WTC11 (cell line): ENCODE measurements around the gene HERC5. TPM values are rescaled to one million over a fixed set of nuclear protein-coding genes. Genes with fewer than 3 reads are reported as not detected.
"Not testable (repeated sequence)": the region's sequence is repeated elsewhere in the genome, so short reads cannot be mapped to it uniquely, and the experiment has no call there.

Experiments used
- ATAC-seq: fragments of 200-7000 bp; cut with Tn5 transposase; 2 replicates; pipeline ENCODE4 v1.10.0; 2021; ENCODE audit warnings: mild to moderate bottlenecking, moderate library complexity
- CTCF ChIA-PET: fragments of 300-600 bp; sonication (Branson Sonifier 250); formaldehyde crosslinking; loops from one replicate; lab custom pipeline; 2021; ENCODE audit warnings: antibody characterized with exemption; lab: Charles Lee
- POLR2A ChIA-PET: fragments of 350-600 bp; sonication (Branson Sonifier 250); formaldehyde crosslinking; loops from one replicate; lab custom pipeline; 2021; ENCODE audit warnings: antibody characterized with exemption; lab: Charles Lee
- DNase-seq: peaks from one replicate; pipeline ENCODE4 v3.0.0; 2021; ENCODE audit warnings: low spot score
- H3K27ac Mint-ChIP-seq: 2 replicates; pipeline ENCODE4 v1.8.0; 2021; ENCODE audit warnings: mixed read lengths
- H3K27me3 Mint-ChIP-seq: 2 replicates; pipeline ENCODE4 v1.8.0; 2021; ENCODE audit warnings: low read depth, mild to moderate bottlenecking, moderate library complexity, mixed read lengths
- H3K36me3 Mint-ChIP-seq: 2 replicates; pipeline ENCODE4 v1.8.0; 2021; ENCODE audit warnings: mixed read lengths
- H3K4me1 Mint-ChIP-seq: 2 replicates; pipeline ENCODE4 v1.8.0; 2022; ENCODE audit warnings: mixed read lengths
- H3K4me3 Mint-ChIP-seq: 2 replicates; pipeline ENCODE4 v1.8.0; 2021; ENCODE audit warnings: mild to moderate bottlenecking, moderate library complexity, mixed read lengths
- H3K9me3 Mint-ChIP-seq: 2 replicates; pipeline ENCODE4 v1.8.0; 2021; ENCODE audit warnings: mixed read lengths
- AFF4 ChIP-seq: sonication (generic); formaldehyde crosslinking; IDR thresholded peaks from 2 replicates; pipeline ENCODE4 v1.8.1; 2023; ENCODE audit warnings: mild to moderate bottlenecking, missing genetic modification reagents, borderline replicate concordance
- CREM ChIP-seq: sonication (generic); formaldehyde crosslinking; IDR thresholded peaks from 2 replicates; pipeline ENCODE4 v1.8.1; 2022; ENCODE audit warnings: mild to moderate bottlenecking, missing genetic modification reagents, moderate library complexity
- E2F5 ChIP-seq: sonication (generic); formaldehyde crosslinking; IDR thresholded peaks from 2 replicates; pipeline ENCODE4 v1.8.1; 2022; ENCODE audit warnings: mild to moderate bottlenecking, moderate library complexity, missing genetic modification reagents
- HMGA2 ChIP-seq: fragments of 250-450 bp; sonication (Bioruptor Pico); IDR thresholded peaks from 2 replicates; pipeline ENCODE4 v1.4.0; 2021; ENCODE audit warnings: mild to moderate bottlenecking, moderate library complexity
- IRF1 ChIP-seq: sonication (generic); formaldehyde crosslinking; IDR thresholded peaks from 2 replicates; pipeline ENCODE4 v1.8.0; 2023; ENCODE audit warnings: missing genetic modification reagents
- NFATC4 ChIP-seq: fragments of 250-450 bp; sonication (Bioruptor Pico); IDR thresholded peaks from 2 replicates; pipeline ENCODE4 v1.9.0; 2021; ENCODE audit warnings: mild to moderate bottlenecking
- PREB ChIP-seq: sonication (generic); formaldehyde crosslinking; IDR thresholded peaks from 2 replicates; pipeline ENCODE4 v1.8.1; 2022; ENCODE audit warnings: mild to moderate bottlenecking, missing genetic modification reagents, moderate library complexity, borderline replicate concordance
- TCF7 ChIP-seq: sonication (generic); formaldehyde crosslinking; IDR thresholded peaks from 2 replicates; pipeline ENCODE4 v1.8.0; 2022; ENCODE audit warnings: mild to moderate bottlenecking, low read depth, missing genetic modification reagents, moderate library complexity
- TEAD1 ChIP-seq: sonication (generic); formaldehyde crosslinking; IDR thresholded peaks from 2 replicates; pipeline ENCODE4 v1.8.0; 2022; ENCODE audit warnings: mild to moderate bottlenecking, missing genetic modification reagents
- USF2 ChIP-seq: sonication (generic); formaldehyde crosslinking; IDR thresholded peaks from 2 replicates; pipeline ENCODE4 v1.8.1; 2023; ENCODE audit warnings: mild to moderate bottlenecking, missing genetic modification reagents, moderate library complexity
- ZNF138 ChIP-seq: sonication (generic); formaldehyde crosslinking; conservative IDR thresholded peaks from 2 replicates; pipeline ENCODE4 v1.8.1; 2022; ENCODE audit warnings: mild to moderate bottlenecking, moderate library complexity, missing genetic modification reagents
- ZNF219 ChIP-seq: sonication (generic); formaldehyde crosslinking; IDR thresholded peaks from 2 replicates; pipeline ENCODE4 v1.8.0; 2023; ENCODE audit warnings: missing genetic modification reagents, mild to moderate bottlenecking, borderline replicate concordance
- ZNF317 ChIP-seq: sonication (generic); formaldehyde crosslinking; IDR thresholded peaks from 2 replicates; pipeline ENCODE4 v1.8.1; 2023; ENCODE audit warnings: low read depth, mild to moderate bottlenecking, moderate library complexity, missing genetic modification reagents, borderline replicate concordance
- ZNF396 ChIP-seq: fragments of 250-450 bp; sonication (Bioruptor Pico); IDR thresholded peaks from 2 replicates; pipeline ENCODE4 v1.8.0; 2021; ENCODE audit warnings: mild to moderate bottlenecking, moderate library complexity, borderline replicate concordance
- ZNF416 ChIP-seq: fragments of 250-450 bp; sonication (Bioruptor Pico); IDR thresholded peaks from 2 replicates; pipeline ENCODE4 v1.9.0; 2021; ENCODE audit warnings: mild to moderate bottlenecking, inconsistent platforms
- ZNF512 ChIP-seq: sonication (generic); formaldehyde crosslinking; IDR thresholded peaks from 2 replicates; pipeline ENCODE4 v1.8.1; 2022; ENCODE audit warnings: missing genetic modification reagents, borderline replicate concordance
- total RNA-seq: library from RNA; stranded (reverse); gene quantifications from 3 replicates; pipeline ENCODE4 v1.2.3, GENCODE V29; 2021

Gene HERC5
- total RNA-seq, 1 experiment from 2014 or later: 14.3 TPM

GRCh38 chr4:88448211-88448765 is 8.6 kb upstream of the HERC5 start:
- H3K9me3 Mint-ChIP-seq, H3K27ac Mint-ChIP-seq, ATAC-seq, DNase-seq, H3K4me3 Mint-ChIP-seq, H3K27me3 Mint-ChIP-seq: not testable (repeated sequence)
- H3K4me1 Mint-ChIP-seq: peaks cover 40% of the 10 kb centered on the region
- POLR2A ChIA-PET: interaction anchor here (1.3 kb wide), 1 partner anchor 9 kb away, joined by 3 read pairs; no protein-coding TSS in a partner anchor
- peaks cover 10% of the 10 kb centered on the region for H3K36me3 Mint-ChIP-seq
- CTCF ChIA-PET: interaction anchor here (4.5 kb wide), 1 partner anchor 8 kb away, joined by 24 read pairs; the partner anchor contains the start of gene HERC5

GRCh38 chr4:88448889-88449288 is 8.0 kb upstream of the HERC5 start:
- POLR2A ChIA-PET: interaction anchor here (1.2 to 1.3 kb wide), 2 partner anchors 9 to 165 kb away, joined by 3 to 4 read pairs; partner anchors contain the start of gene PPM1K
- Mint-ChIP-seq H3K9me3 (peaks cover 11% of the 10 kb centered on the region), H3K27ac (no peak overlapping the region), H3K4me3 (no peak overlapping the region), H3K4me1 (peaks cover 34% of the 10 kb centered on the region), H3K27me3 (no peaks in the 10 kb centered on the region), H3K36me3 (peaks cover 13% of the 10 kb centered on the region)
- ATAC-seq: no peak
- CTCF ChIA-PET: interaction anchor here (4.5 kb wide), 1 partner anchor 8 kb away, joined by 24 read pairs; the partner anchor contains the start of gene HERC5
- TF ChIP-seq PREB (CRISPR knock-in tag) (no peak), ZNF219 (CRISPR knock-in tag) (no peak), ZNF512 (CRISPR knock-in tag) (no peak), ZNF317 (CRISPR knock-in tag) (no peak), TCF7 (CRISPR knock-in tag) (no peak), NFATC4 (no peak), E2F5 (CRISPR knock-in tag) (no peak), AFF4 (no peak), ZNF396 (no peak), TEAD1 (CRISPR knock-in tag) (no peak), CREM (CRISPR knock-in tag) (no peak), ZNF138 (CRISPR knock-in tag) (no peak), IRF1 (CRISPR knock-in tag) (no peak), ZNF416 (CRISPR knock-in tag) (no peak), USF2 (no peak), HMGA2 (CRISPR knock-in tag) (no peak)
- no peak for DNase-seq
